Heart left ventricle (tissue), 16 donors: ENCODE data around the gene PCYT2. TPM values are rescaled to one million over a fixed set of nuclear protein-coding genes. Genes with fewer than 3 reads are reported as not detected.

ENCODE experiments used
- ATAC-seq, 4 donors: fragments of 200-7000 bp; cut with Tn5 transposase; one replicate each; pipeline ENCODE4 v1.9.1; 2020 to 2022; ENCODE audit warnings: moderate library complexity in 4 of 4, mild to moderate bottlenecking in 3 of 4, moderate number of reproducible peaks in 1 of 4
- DNase-seq, 5 donors: peaks; one replicate each; pipeline ENCODE4 v3.0.0-alpha.2; 2020
- H3K27ac ChIP-seq, 12 donors: fragments of 200-600 bp; sonication (generic) in 4 of 12; one replicate each; pipeline versions ENCODE4 v1.5.0 to v1.8.0; 2016 to 2022; ENCODE audit warnings: mild to moderate bottlenecking in 2 of 12
- H3K27me3 ChIP-seq, 9 donors: fragments of 200-600 bp; sonication (generic) in 2 of 9; one replicate each; pipeline versions ENCODE4 v1.5.1 to v1.8.0; 2016 to 2022; ENCODE audit warnings: mild to moderate bottlenecking in 3 of 9
- H3K36me3 ChIP-seq, 9 donors: fragments of 200-600 bp; sonication (generic) in 2 of 9; one replicate each; pipeline versions ENCODE4 v1.5.0 to v1.8.0; 2018 to 2022; ENCODE audit warnings: mild to moderate bottlenecking in 2 of 9
- H3K4me1 ChIP-seq, 12 donors: fragments of 200-600 bp; sonication (generic) in 4 of 12; one replicate each; pipeline versions ENCODE4 v1.5.0 to v1.8.0; 2016 to 2022; ENCODE audit warnings: mild to moderate bottlenecking in 3 of 12
- H3K4me3 ChIP-seq, 12 donors: fragments of 200-600 bp; sonication (generic) in 4 of 12; one replicate each; pipeline versions ENCODE4 v1.5.0 to v1.8.0; 2017 to 2022; ENCODE audit warnings: mild to moderate bottlenecking in 9 of 12, moderate library complexity in 4 of 12
- H3K9me3 ChIP-seq, 12 donors: fragments of 200-600 bp; sonication (generic) in 4 of 12; one replicate each; pipeline versions ENCODE4 v1.5.0 to v1.8.0; 2016 to 2022; ENCODE audit warnings: mild to moderate bottlenecking in 1 of 12
- CTCF ChIP-seq, 12 donors: fragments of 200-600 bp; sonication (generic) in 4 of 12; IDR thresholded peaks; one replicate each; pipeline versions ENCODE4 v1.5.0 to v1.8.0; 2018 to 2022; ENCODE audit warnings: antibody characterized with exemption in 12 of 12, mild to moderate bottlenecking in 5 of 12
- POLR2A ChIP-seq, 2 donors: fragments of 450-650 bp; IDR thresholded peaks; one replicate each; pipeline ENCODE4 v1.6.1; 2017; ENCODE audit warnings: antibody characterized with exemption in 2 of 2, mild to moderate bottlenecking in 2 of 2, moderate library complexity in 2 of 2
- WGBS, 4 donors: extraction: QIAGEN DNeasy Blood & Tissue Kit in 2 of 4; methylation state at CpG; one replicate each; pipeline versions ENCODE4 v1.1.5 to v1.1.7; 2013 to 2018; 5-methylcytosine and 5-hydroxymethylcytosine counted together
- intact Hi-C, 10 donors: fragments of 100-400 bp; cut with DNase I; formaldehyde crosslinking; loops; one replicate each; pipeline versions ENCODE4 v1.11.1 to v1.14.2; 2022
- polyA plus RNA-seq, 2 donors: library from polyadenylated mRNA; stranded (reverse); fragments of 200-250 nt; gene quantifications; one replicate each; pipeline ENCODE4 v1.2.3, GENCODE V29; 2013
- total RNA-seq, 9 donors: library from RNA; depleted of rRNA in 2 of 9; stranded (reverse); fragments of >200 nt in 2 of 9; fragmentation: NEBNext Ultra II Directional in 3 of 9; extraction: Animal tissue kit (Norgen Biotek cat#: 25700) in 3 of 9; gene quantifications; one replicate each; pipeline versions ENCODE4 v1.1.0 to v1.2.4, GENCODE V29; 2016 to 2023
- donor health status: ischemic (EF 13 %, LVEDD 7.1; RV severe dilation, severe dysfunction).
- donor health status: healthy with polysubstance abuse.
- donor health status: DM: no; HTN: yes; CAD: no.
- donor health status: DM: no; HTN: no; CAD: no.
- donor health status: ischemic (EF 25% LVEDD 6.9; RV normal size, moderate dysfunction).
- donor health status: ischemic (EF 25% LVEDD 5.7; RV mildly dilated, moderate dysfunction).
- donor health status: healthy.
- donor health status: DM: yes; HTN: yes; CAD: no.
- donor health status: ischemic (EF 35%, LVEDD 5.7; RV mildly dilated, moderate dysfunction).
- donor health status: nonischemic (EF 11% LVEDD 7.7; RV severe dilation, severe dysfunction).
- donor health status: DM: yes; HTN: yes; CAD: no.
- donor health status: PGD.
- donor health status: ischemic (EF 29% LVEDD 5.4; RV normal size, mild dysfunction).
- donor health status: nonischemic (EF 23%, LVEDD 6.1; RV moderate dilation, normal function).

Gene PCYT2
- total and polyA plus RNA-seq, 11 donors: 28.8 to 85.5 (median 49.7) TPM

- peaks cover 11 to 60% (median 42%) of the 10 kb centered on the region in 12 donors for H3K4me1 ChIP-seq
- DNase-seq (peak; percentile 99 to 100 (median 99)), ATAC-seq (peak; percentile 94 to 99 (median 98))
- 0% methylated on average over 8 to 74 of the region's 74 CpGs for WGBS, 4 donors
- H3K27me3 ChIP-seq: no peaks in the 10 kb centered on the region
- TF ChIP-seq CTCF (IDR thresholded peaks at IDR 0.05) (peak in 6 of 12 donors; percentile 8 to 32 (median 18)), POLR2A (IDR thresholded peaks at IDR 0.05) (peak; percentile 77 to 86)
- H3K36me3 ChIP-seq: peaks cover 0 to 55% (median 24%) of the 10 kb centered on the region in 9 donors
- peak overlapping the region; percentile 75 to 99 (median 95) for H3K27ac ChIP-seq
- intact Hi-C loops: loop anchor here in 4 of 10 donors (1.0 to 10.0 kb wide), 6 partner anchors 28 to 346 kb away; partner anchors contain the start of genes CENPX (in 2 of the 4), LRRC45 (in 2 of the 4), ACTG1 (in 1 of the 4) and MCRIP1 (in 1 of the 4)
- no peaks in the 10 kb centered on the region for H3K9me3 ChIP-seq
- peak overlapping the region; percentile 54 to 99 (median 81) for H3K4me3 ChIP-seq
Observed at GRCh38 chr17:81860756-81861568, 50.2 kb downstream of the PCYT2 start.

GRCh38 chr17:81859906-81860755 is 51.1 kb downstream of the PCYT2 start, which contains the start of gene P4HB:
Gene P4HB (minus strand): TSS chr17:81860535. CDS start chr17:81860471, 64 bp downstream.
- peak within 1 kb of the TSS; percentile 86 to 99 (median 96) for H3K27ac ChIP-seq
- TF ChIP-seq POLR2A (IDR thresholded peaks at IDR 0.05) (peak; percentile 11 to 92), CTCF (IDR thresholded peaks at IDR 0.05) (no peak)
- DNase-seq: peak in 2 of 5 donors; percentile 44 to 75
- peaks cover 11 to 63% (median 42%) of the 10 kb centered on the region in 12 donors for H3K4me1 ChIP-seq
- peak in 1 of 4 donors; percentile 0 for ATAC-seq
- intact Hi-C loops: loop anchor here in 4 of 10 donors (1.0 to 10.0 kb wide), 7 partner anchors 27 to 345 kb away; partner anchors contain the start of genes CENPX (in 2 of the 4), LRRC45 (in 2 of the 4), ACTG1 (in 1 of the 4) and MCRIP1 (in 1 of the 4)
- no peaks in the 10 kb centered on the region for H3K27me3 ChIP-seq
- 0 to 1% (median 1%) methylated on average over 19 to 95 of the region's 95 CpGs for WGBS, 4 donors
- peak within 1 kb of the TSS; percentile 83 to 99 (median 94) for H3K4me3 ChIP-seq
- H3K9me3 ChIP-seq: no peaks in the 10 kb centered on the region
- peaks cover 0 to 59% (median 32%) of the 10 kb centered on the region in 9 donors for H3K36me3 ChIP-seq

GRCh38 chr17:81858967-81859905 is 52.0 kb downstream of the PCYT2 start:
- H3K4me3 ChIP-seq: peak overlapping the region; percentile 81 to 99 (median 94)
- WGBS, 4 donors: 51 to 55% (median 53%) methylated on average over 22 to 23 of the region's 23 CpGs
- peaks cover 11 to 63% (median 44%) of the 10 kb centered on the region in 12 donors for H3K4me1 ChIP-seq
- no peak for ATAC-seq
- intact Hi-C loops: loop anchor here in 1 of 10 donors (5.0 kb wide), 1 partner anchor 37 kb away; no protein-coding TSS in a partner anchor
- TF ChIP-seq CTCF (IDR thresholded peaks at IDR 0.05) (no peak), POLR2A (IDR thresholded peaks at IDR 0.05) (no peak)
- no peak for DNase-seq
- H3K9me3 ChIP-seq: no peaks in the 10 kb centered on the region
- peaks cover 0 to 65% (median 41%) of the 10 kb centered on the region in 9 donors for H3K36me3 ChIP-seq
- H3K27ac ChIP-seq: peak overlapping the region in 11 of 12 donors; percentile 93 to 99 (median 94)
- no peaks in the 10 kb centered on the region for H3K27me3 ChIP-seq
